HCT116 (cell line): Measurements from ENCODE around the gene LAD1. TPM values are rescaled to one million over a fixed set of nuclear protein-coding genes. Genes with fewer than 3 reads are reported as not detected.

Experiments used
- ATAC-seq: fragments of 200-7000 bp; cut with Tn5 transposase; 2 replicates; pipeline ENCODE4 v1.9.1; 2020; ENCODE audit warnings: mild to moderate bottlenecking, moderate library complexity
- BruUV-seq: library from RNA; stranded (reverse); fragments of 400-500 nt; replicated peaks from 2 replicates; lab custom pipeline; 2021; lab: Mats Ljungman, UMichigan
- CTCF ChIA-PET: fragments of 300-600 bp; sonication (Branson Sonifier 250); formaldehyde crosslinking; loops from one replicate; lab custom pipeline; 2021; ENCODE audit warnings: antibody characterized with exemption; lab: Charles Lee
- POLR2A ChIA-PET: fragments of 300-600, 350-600 bp; sonication (Branson Sonifier 250); formaldehyde crosslinking; loops from one replicate; lab custom pipeline; 2021; ENCODE audit warnings: antibody characterized with exemption; lab: Charles Lee
- RAD21 ChIA-PET, 2 experiments: fragments of 300-600 bp; sonication (Branson Sonifier 250); formaldehyde crosslinking; loops; one replicate each; lab custom pipeline; 2023; ENCODE audit warnings: low total read pairs in 2 of 2; ENCODE audit not compliant: uncharacterized antibody in 2 of 2, unreplicated experiment in 2 of 2, low non-redundant PET in 1 of 2; lab: Charles Lee
- DNase-seq: peaks from one replicate; pipeline ENCODE4 v3.0.0-alpha.2; 2010; ENCODE audit warnings: low read depth, low spot score
- H2AFZ ChIP-seq: fragments of 200-600 bp; shearing (Covaris generic), sonication (generic); 2 replicates; pipeline ENCODE4 v1.6.1; 2017; ENCODE audit warnings: low read depth, mixed run types, mixed read lengths, antibody characterized with exemption, low read length; ENCODE audit not compliant: poor library complexity, severe bottlenecking
- H3K27ac ChIP-seq: 2 replicates; pipeline ENCODE4 v1.5.1; 2012; ENCODE audit warnings: low read depth, low read length
- H3K27me3 ChIP-seq: fragments of 200-600 bp; sonication (generic); 2 replicates; pipeline ENCODE4 v1.6.1; 2016; ENCODE audit warnings: mixed run types, low read length, mixed read lengths; ENCODE audit not compliant: insufficient read depth
- H3K36me3 ChIP-seq, 2 experiments: fragments of 200-500 bp in 1 of 2; fragments of 200-600 bp in 1 of 2; sonication (Bioruptor generic) in 1 of 2; sonication (generic) in 1 of 2; 2 replicates each; pipeline versions ENCODE4 v1.5.1 to v1.6.1; 2014 to 2016; ENCODE audit warnings: low read length in 2 of 2, inconsistent platforms in 1 of 2, mixed read lengths in 1 of 2, mixed run types in 1 of 2; ENCODE audit not compliant: insufficient read depth in 2 of 2, control insufficient read depth in 1 of 2
- H3K4me1 ChIP-seq, 2 experiments: fragments of 200-600 bp in 1 of 2; sonication (generic) in 1 of 2; 2 replicates each; pipeline versions ENCODE4 v1.5.1 to v1.6.1; 2012 to 2017; ENCODE audit warnings: low read length in 2 of 2, inconsistent platforms in 1 of 2, mild to moderate bottlenecking in 1 of 2, mixed read lengths in 1 of 2, mixed run types in 1 of 2, moderate library complexity in 1 of 2; ENCODE audit not compliant: insufficient read depth in 2 of 2, control insufficient read depth in 1 of 2
- H3K4me2 ChIP-seq: fragments of 200-600 bp; sonication (generic); 2 replicates; pipeline ENCODE4 v1.6.1; 2017; ENCODE audit warnings: mixed run types, low read length, mixed read lengths
- H3K4me3 ChIP-seq, 2 experiments: fragments of 200-600 bp in 1 of 2; sonication (generic) in 1 of 2; replicated peaks in 1 of 2; 2 replicates each; pipeline ENCODE4 v1.5.1; 2011 to 2016; ENCODE audit warnings: low read length in 2 of 2, control low read depth in 1 of 2, low read depth in 1 of 2, mild to moderate bottlenecking in 1 of 2, mixed read lengths in 1 of 2, mixed run types in 1 of 2
- H3K79me2 ChIP-seq: fragments of 200-600 bp; sonication (generic); 2 replicates; pipeline ENCODE4 v1.6.1; 2017; ENCODE audit warnings: mild to moderate bottlenecking, mixed run types, low read length, moderate library complexity, mixed read lengths; ENCODE audit not compliant: insufficient read depth
- H3K9ac ChIP-seq: fragments of 200-600 bp; sonication (generic); 2 replicates; pipeline ENCODE4 v1.6.1; 2016; ENCODE audit warnings: low read length, mixed read lengths
- H3K9me2 ChIP-seq: fragments of 200-600 bp; sonication (generic), shearing (Covaris generic); 2 replicates; pipeline ENCODE4 v1.6.1; 2017; ENCODE audit warnings: mixed run types, mild to moderate bottlenecking, moderate library complexity; ENCODE audit not compliant: insufficient read depth
- H3K9me3 ChIP-seq, 2 experiments: fragments of 200-500 bp in 1 of 2; fragments of 200-600 bp in 1 of 2; sonication (Bioruptor generic) in 1 of 2; sonication (generic) in 1 of 2; 2 replicates each; pipeline ENCODE4 v1.6.1; 2014 to 2017; ENCODE audit warnings: low read length in 2 of 2, mixed read lengths in 2 of 2, inconsistent platforms in 1 of 2, low read depth in 1 of 2, mild to moderate bottlenecking in 1 of 2, mixed run types in 1 of 2, moderate library complexity in 1 of 2; ENCODE audit not compliant: control insufficient read depth in 1 of 2, insufficient read depth in 1 of 2
- H4K20me1 ChIP-seq: fragments of 200-600 bp; sonication (generic), shearing (Covaris generic); 2 replicates; pipeline ENCODE4 v1.6.1; 2017; ENCODE audit warnings: mixed run types, mild to moderate bottlenecking, moderate library complexity; ENCODE audit not compliant: insufficient read depth
- EGR1 ChIP-seq: IDR thresholded peaks from 2 replicates; pipeline ENCODE4 v1.6.1; 2012; ENCODE audit warnings: low read depth
- EZH2 ChIP-seq: fragments of 200-600 bp; sonication (generic); IDR thresholded peaks from 2 replicates; pipeline ENCODE4 v1.6.1; 2017; ENCODE audit warnings: antibody characterized with exemption, mixed run types
- POLR2A ChIP-seq: IDR thresholded peaks from 2 replicates; pipeline ENCODE4 v1.7.0; 2011; ENCODE audit warnings: borderline replicate concordance; ENCODE audit not compliant: insufficient read depth, insufficient read length; ENCODE audit errors: extremely low read depth
- POLR2AphosphoS5 ChIP-seq: IDR thresholded peaks from 2 replicates; pipeline ENCODE4 v1.6.1; 2011; ENCODE audit warnings: mild to moderate bottlenecking, low read depth, low read length, moderate library complexity
- RAD21 ChIP-seq: IDR thresholded peaks from 2 replicates; pipeline ENCODE4 v1.6.1; 2012; ENCODE audit warnings: low read depth, mild to moderate bottlenecking
- REST ChIP-seq: IDR thresholded peaks from 2 replicates; pipeline ENCODE4 v1.6.1; 2012; ENCODE audit warnings: low read depth
- SIN3A ChIP-seq: IDR thresholded peaks from 2 replicates; pipeline ENCODE4 v1.6.1; 2012; ENCODE audit warnings: low read depth
- SP1 ChIP-seq: IDR thresholded peaks from 2 replicates; pipeline ENCODE4 v1.6.1; 2012; ENCODE audit warnings: low read depth
- YY1 ChIP-seq: IDR thresholded peaks from 2 replicates; pipeline ENCODE4 v1.6.1; 2011; ENCODE audit warnings: low read length, low read depth, moderate library complexity, mild to moderate bottlenecking; ENCODE audit not compliant: insufficient replicate concordance; ENCODE audit errors: extremely low read depth
- ZBTB33 ChIP-seq: IDR thresholded peaks from 2 replicates; pipeline ENCODE4 v1.6.1; 2011; ENCODE audit warnings: mild to moderate bottlenecking, low read length, moderate library complexity; ENCODE audit not compliant: insufficient replicate concordance; ENCODE audit errors: extremely low read depth
- ZFX ChIP-seq: fragments of 450-650 bp; IDR thresholded peaks from 2 replicates; pipeline ENCODE4 v1.6.1; 2017
- intact Hi-C: fragments of 100-400 bp; cut with micrococcal nuclease; formaldehyde crosslinking; loops from 2 replicates; pipeline ENCODE4 v1.10.0; 2022
- total RNA-seq: library from RNA; stranded (reverse); gene quantifications from one replicate; pipeline ENCODE4 v1.2.1, GENCODE V29; 2021; ENCODE audit not compliant: unreplicated experiment

Gene LAD1
- total RNA-seq, 1 experiment from 2014 or later: 56.1 TPM

DNA sequence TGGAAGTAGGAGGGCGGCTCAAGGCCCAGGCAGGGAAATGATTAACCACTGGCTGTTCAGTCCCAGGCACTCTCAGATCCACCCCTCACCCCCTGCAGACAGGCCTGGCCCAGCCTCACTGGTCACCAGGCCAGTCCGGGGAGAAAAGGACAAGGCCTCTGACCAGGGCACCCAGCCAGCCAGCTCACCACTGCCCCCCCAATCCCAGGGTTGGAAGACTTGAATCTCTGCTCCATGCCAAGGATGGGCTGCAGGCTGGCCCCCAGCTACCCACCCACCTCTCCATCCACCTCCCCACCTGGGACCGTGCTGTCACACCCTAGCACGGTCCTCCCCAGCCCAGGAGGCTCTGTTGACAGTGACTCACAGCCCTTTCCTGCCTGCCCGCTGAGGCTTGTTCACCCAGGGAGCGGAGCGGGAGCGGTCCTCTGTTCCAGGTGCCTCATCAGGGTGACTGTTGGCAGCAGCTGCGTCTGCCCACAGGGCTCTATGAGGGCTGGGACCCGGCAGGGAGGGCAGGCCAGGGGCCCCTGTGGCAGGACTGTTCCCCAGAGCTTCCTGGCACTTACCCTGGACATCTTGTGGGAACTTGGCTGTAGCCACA lies 2.2 kb downstream of the LAD1 start:
- H3K9me2 ChIP-seq: no peaks in the 10 kb centered on the region
- intact Hi-C loops: no loop called here
- peaks cover 30 to 62% of the 10 kb centered on the region in 2 experiments for H3K4me1 ChIP-seq

More for the DNA sequence above, 2.2 kb downstream of the LAD1 start:
- H4K20me1 ChIP-seq: no peaks in the 10 kb centered on the region
- TF ChIP-seq REST (no peak), SP1 (no peak), POLR2A (no peak), POLR2AphosphoS5 (peak; percentile 73), RAD21 (no peak), ZBTB33 (no peak), SIN3A (no peak), ZFX (no peak), EGR1 (no peak), EZH2 (no peak), YY1 (peak; percentile 52)
- H3K4me2 ChIP-seq: peak overlapping the region; percentile 99
- ChIA-PET RAD21 (no interaction called here), CTCF (interaction anchor here (0.7 to 1.6 kb wide), 3 partner anchors 11 to 282 kb away, joined by 3 to 5 read pairs (median 4); no protein-coding TSS in a partner anchor), POLR2A (interaction anchor here (1.0 to 2.0 kb wide), 2 partner anchors 9 to 12 kb away, joined by 3 to 6 read pairs; no protein-coding TSS in a partner anchor)
- BruUV-seq: no TSS peak
- peak; percentile 81 for ATAC-seq
- DNase-seq: peak; percentile 66
- H3K79me2 ChIP-seq: peaks cover 74% of the 10 kb centered on the region
- peaks cover 0 to 9% of the 10 kb centered on the region in 2 experiments; a peak in 1 of 4 replicates for H3K36me3 ChIP-seq
- peak overlapping the region; percentile 77 to 98 for H3K4me3 ChIP-seq
- H3K9me3 ChIP-seq: no peaks in the 10 kb centered on the region
- peak overlapping the region; percentile 98 for H3K9ac ChIP-seq
- peak overlapping the region; percentile 83 for H3K27ac ChIP-seq
- H3K27me3 ChIP-seq: no peaks in the 10 kb centered on the region
- H2AFZ ChIP-seq: no peak overlapping the region
